Natural killer cell (primary cell): Measurements from ENCODE around the gene ZDHHC14. TPM values are rescaled to one million over a fixed set of nuclear protein-coding genes. Genes with fewer than 3 reads are reported as not detected.

Experiments used
- ATAC-seq, 3 donors: fragments of 150-1000 bp in 2 of 3; fragments of 200-7000 bp in 1 of 3; cut with Tn5 transposase; 1 replicate in 1 of 3; 2 replicates in 2 of 3; pipeline ENCODE4 v1.10.0; 2021; ENCODE audit warnings: mild to moderate bottlenecking in 2 of 3, moderate library complexity in 2 of 3
- DNase-seq, 2 donors: peaks; one replicate each; pipeline versions ENCODE4 v3.0.0 to v3.0.0-alpha.2; 2013 to 2021; ENCODE audit warnings: mixed read lengths in 1 of 2
- H3K27ac ChIP-seq: one replicate; pipeline ENCODE4 v1.5.1; 2013; ENCODE audit warnings: mild to moderate bottlenecking, low read length
- H3K27me3 ChIP-seq: one replicate; pipeline ENCODE4 v1.6.1; 2013; ENCODE audit warnings: low read length; ENCODE audit not compliant: control insufficient read depth, insufficient read depth
- H3K36me3 ChIP-seq: one replicate; pipeline ENCODE4 v1.6.1; 2013; ENCODE audit warnings: low read length; ENCODE audit not compliant: control insufficient read depth, insufficient read depth
- H3K4me1 ChIP-seq: one replicate; pipeline ENCODE4 v1.6.1; 2013; ENCODE audit warnings: low read length; ENCODE audit not compliant: control insufficient read depth, insufficient read depth
- H3K4me3 ChIP-seq: one replicate; pipeline ENCODE4 v1.5.1; 2013; ENCODE audit warnings: low read length
- H3K9me3 ChIP-seq: one replicate; pipeline ENCODE4 v1.6.1; 2013; ENCODE audit warnings: low read length; ENCODE audit not compliant: control insufficient read depth, insufficient read depth
- H3K27ac Mint-ChIP-seq, 2 donors: one replicate each; pipeline ENCODE4 v1.8.0; 2022; ENCODE audit warnings: mild to moderate bottlenecking in 2 of 2, mixed read lengths in 2 of 2, moderate library complexity in 1 of 2
- H3K27me3 Mint-ChIP-seq, 2 donors: one replicate each; pipeline ENCODE4 v1.8.0; 2022; ENCODE audit warnings: low read depth in 2 of 2, mixed read lengths in 2 of 2
- H3K36me3 Mint-ChIP-seq: one replicate; pipeline ENCODE4 v1.8.0; 2022; ENCODE audit warnings: mixed read lengths
- H3K4me1 Mint-ChIP-seq, 2 donors: one replicate each; pipeline ENCODE4 v1.8.0; 2022; ENCODE audit warnings: mixed read lengths in 2 of 2
- H3K4me3 Mint-ChIP-seq: one replicate; pipeline ENCODE4 v1.8.0; 2022; ENCODE audit warnings: mild to moderate bottlenecking, moderate library complexity, mixed read lengths
- H3K9me3 Mint-ChIP-seq, 2 donors: one replicate each; pipeline ENCODE4 v1.8.0; 2022; ENCODE audit warnings: mixed read lengths in 2 of 2
- CTCF ChIP-seq: fragments of 200-600 bp; IDR thresholded peaks from one replicate; pipeline ENCODE4 v1.8.0; 2022; ENCODE audit warnings: antibody characterized with exemption
- WGBS: methylation state at CpG from one replicate; pipeline ENCODE4 v1.1.7; 2013; ENCODE audit warnings: missing lambda C conversion rate; ENCODE audit not compliant: insufficient coverage; 5-methylcytosine and 5-hydroxymethylcytosine counted together
- intact Hi-C: fragments of 100-400 bp; cut with micrococcal nuclease; formaldehyde crosslinking; loops from one replicate; pipeline ENCODE4 v1.14.2; 2022
- total RNA-seq, 4 donors: library from RNA; stranded (reverse); fragments of 120-200 nt in 1 of 4; gene quantifications; one replicate each; pipeline versions ENCODE4 v1.2.3 to v1.2.4, GENCODE V29; 2013 to 2022

ZDHHC14 gene
- total RNA-seq, 3 donors from 2014 or later (not counting 1 experiment from before 2014, with no cell fraction given): 6.7 to 11.3 (median 10.6) TPM

DNA sequence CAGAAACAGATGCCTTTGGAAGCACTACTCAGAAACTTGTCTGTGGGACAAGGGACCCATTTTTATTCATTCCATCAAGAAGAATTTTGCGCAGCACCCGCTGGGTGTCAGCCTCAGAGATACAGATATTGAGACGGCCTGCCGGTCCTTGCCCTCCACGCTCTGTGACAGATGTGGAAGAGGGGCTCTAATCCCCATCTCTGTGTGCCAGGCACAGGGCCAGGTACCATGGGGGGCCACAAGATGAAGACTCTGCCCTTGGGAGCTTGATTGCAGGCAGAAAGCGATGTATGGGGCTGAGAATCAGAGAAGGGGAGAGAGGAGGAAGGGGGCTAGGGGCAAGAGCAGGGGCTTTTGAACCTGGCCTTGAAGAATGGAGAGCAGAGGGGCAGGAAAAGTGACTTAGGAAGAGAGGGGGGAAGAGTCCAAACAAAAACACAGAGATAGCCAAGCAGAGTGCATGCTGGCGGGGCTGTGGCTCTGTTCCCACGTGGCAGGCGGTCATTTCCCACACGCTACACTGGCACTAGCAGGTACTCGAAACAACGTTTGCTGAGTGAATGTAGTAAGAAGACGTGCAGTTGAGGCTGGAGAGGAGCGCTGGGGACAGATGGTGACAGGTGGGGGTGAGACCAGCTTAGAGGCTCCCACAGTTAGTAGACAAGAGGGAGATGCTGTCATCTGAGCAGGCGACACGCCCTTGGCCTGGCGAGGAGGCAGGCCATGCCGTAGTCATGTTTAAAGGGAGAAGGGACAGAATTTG is 271.8 kb downstream of the ZDHHC14 start:
- no peaks in the 10 kb centered on the region for H3K27me3 Mint-ChIP-seq
- no peaks in the 10 kb centered on the region for H3K9me3 Mint-ChIP-seq
- TF ChIP-seq CTCF: no peak
- no peak overlapping the region for H3K27ac ChIP-seq
- H3K36me3 Mint-ChIP-seq: no peaks in the 10 kb centered on the region
- H3K4me1 ChIP-seq: peaks cover 2% of the 10 kb centered on the region
- DNase-seq: no peak
- WGBS: 97% methylated on average over 18 of the region's 18 CpGs
- intact Hi-C loops: no loop called here
- no peaks in the 10 kb centered on the region for H3K27me3 ChIP-seq
- peaks cover 2% of the 10 kb centered on the region for H3K36me3 ChIP-seq
- H3K27ac Mint-ChIP-seq: no peak overlapping the region
- H3K4me3 Mint-ChIP-seq: no peak overlapping the region
- H3K4me3 ChIP-seq: no peak overlapping the region
- H3K9me3 ChIP-seq: no peaks in the 10 kb centered on the region
- H3K4me1 Mint-ChIP-seq: peaks cover 2 to 4% of the 10 kb centered on the region in 2 donors
- no peak for ATAC-seq

DNA sequence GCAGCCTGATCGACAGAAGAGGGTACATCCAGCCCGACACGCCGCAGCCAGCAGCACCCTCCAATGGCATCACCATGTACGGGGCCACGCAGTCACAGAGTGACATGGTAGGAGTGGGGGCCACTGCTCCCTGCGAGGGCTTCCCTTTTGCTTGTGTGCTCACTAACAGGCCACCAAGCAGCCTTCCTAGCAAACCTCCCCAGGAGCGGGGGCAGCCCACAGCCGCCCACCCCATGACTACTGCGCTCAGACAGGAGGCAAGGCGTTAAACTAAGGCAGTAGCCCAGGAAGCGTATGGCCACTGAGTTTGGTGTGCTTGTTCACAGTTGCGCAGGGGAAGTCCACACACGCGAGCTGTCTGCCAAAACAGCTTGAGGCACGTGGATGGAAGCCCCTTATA is 272.5 kb downstream of the ZDHHC14 start:
- TF ChIP-seq CTCF: no peak
- H3K27ac Mint-ChIP-seq: no peak overlapping the region
- no peaks in the 10 kb centered on the region for H3K9me3 Mint-ChIP-seq
- intact Hi-C loops: no loop called here
- peaks cover 0 to 4% of the 10 kb centered on the region in 2 donors for H3K4me1 Mint-ChIP-seq
- no peaks in the 10 kb centered on the region for H3K36me3 Mint-ChIP-seq
- ATAC-seq (no peak), DNase-seq (no peak)
- Histone ChIP-seq H3K4me1 (no peaks in the 10 kb centered on the region), H3K36me3 (peaks cover 2% of the 10 kb centered on the region), H3K9me3 (no peaks in the 10 kb centered on the region), H3K27ac (no peak overlapping the region), H3K4me3 (no peak overlapping the region), H3K27me3 (no peaks in the 10 kb centered on the region)
- H3K4me3 Mint-ChIP-seq: no peak overlapping the region
- H3K27me3 Mint-ChIP-seq: no peaks in the 10 kb centered on the region
- WGBS: 95% methylated on average over 16 of the region's 16 CpGs

GRCh38 chr6:157655139-157655538 is 274.1 kb downstream of the ZDHHC14 start:
- H3K4me1 ChIP-seq: no peaks in the 10 kb centered on the region
- WGBS: 94% methylated on average over 8 of the region's 8 CpGs
- Mint-ChIP-seq H3K27me3 (no peaks in the 10 kb centered on the region), H3K4me1 (peaks cover 0 to 4% of the 10 kb centered on the region in 2 donors), H3K9me3 (no peaks in the 10 kb centered on the region), H3K27ac (no peak overlapping the region), H3K4me3 (no peak overlapping the region), H3K36me3 (no peaks in the 10 kb centered on the region)
- TF ChIP-seq CTCF: no peak
- no peak overlapping the region for H3K27ac ChIP-seq
- H3K27me3 ChIP-seq: no peaks in the 10 kb centered on the region
- H3K36me3 ChIP-seq: peaks cover 2% of the 10 kb centered on the region
- no peaks in the 10 kb centered on the region for H3K9me3 ChIP-seq
- no peak overlapping the region for H3K4me3 ChIP-seq
- intact Hi-C loops: no loop called here
- no peak for DNase-seq
- ATAC-seq: no peak
